Chondrocyte (in vitro differentiated cells): ENCODE results near the gene NSD2. TPM values are rescaled to one million over a fixed set of nuclear protein-coding genes. Genes with fewer than 3 reads are reported as not detected.

Experiments
- DNase-seq: peaks from one replicate; pipeline ENCODE4 v3.0.0; 2021; ENCODE audit warnings: mixed read lengths, low spot score
- H3K27ac Mint-ChIP-seq: one replicate; pipeline ENCODE4 v1.8.0; 2021; ENCODE audit warnings: mild to moderate bottlenecking, moderate library complexity, mixed read lengths; ENCODE audit not compliant: unreplicated experiment
- H3K27me3 Mint-ChIP-seq: 2 replicates; pipeline ENCODE4 v1.8.0; 2021; ENCODE audit warnings: low read depth, mixed read lengths
- H3K36me3 Mint-ChIP-seq: 2 replicates; pipeline ENCODE4 v1.8.0; 2021; ENCODE audit warnings: low read depth, mixed read lengths
- H3K4me1 Mint-ChIP-seq: 2 replicates; pipeline ENCODE4 v1.8.0; 2021; ENCODE audit warnings: low read depth, mild to moderate bottlenecking, mixed read lengths
- H3K4me3 Mint-ChIP-seq: one replicate; pipeline ENCODE4 v1.8.0; 2021; ENCODE audit warnings: mild to moderate bottlenecking, moderate library complexity, mixed read lengths; ENCODE audit not compliant: unreplicated experiment
- H3K9me3 Mint-ChIP-seq: 2 replicates; pipeline ENCODE4 v1.8.0; 2021; ENCODE audit warnings: low read depth, mixed read lengths
- total RNA-seq: library from RNA; stranded (reverse); gene quantifications from 3 replicates; pipeline ENCODE4 v1.2.1, GENCODE V29; 2021
- TF ChIP-seq, protein P1 (sequence below): fragments of 200-600 bp; sonication (generic); IDR thresholded peaks from 2 replicates; pipeline ENCODE4 v1.5.0; 2021; ENCODE audit warnings: antibody characterized with exemption, mild to moderate bottlenecking, moderate library complexity

NSD2 gene
- total RNA-seq, 1 donor from 2014 or later: 53.5 TPM

DNA sequence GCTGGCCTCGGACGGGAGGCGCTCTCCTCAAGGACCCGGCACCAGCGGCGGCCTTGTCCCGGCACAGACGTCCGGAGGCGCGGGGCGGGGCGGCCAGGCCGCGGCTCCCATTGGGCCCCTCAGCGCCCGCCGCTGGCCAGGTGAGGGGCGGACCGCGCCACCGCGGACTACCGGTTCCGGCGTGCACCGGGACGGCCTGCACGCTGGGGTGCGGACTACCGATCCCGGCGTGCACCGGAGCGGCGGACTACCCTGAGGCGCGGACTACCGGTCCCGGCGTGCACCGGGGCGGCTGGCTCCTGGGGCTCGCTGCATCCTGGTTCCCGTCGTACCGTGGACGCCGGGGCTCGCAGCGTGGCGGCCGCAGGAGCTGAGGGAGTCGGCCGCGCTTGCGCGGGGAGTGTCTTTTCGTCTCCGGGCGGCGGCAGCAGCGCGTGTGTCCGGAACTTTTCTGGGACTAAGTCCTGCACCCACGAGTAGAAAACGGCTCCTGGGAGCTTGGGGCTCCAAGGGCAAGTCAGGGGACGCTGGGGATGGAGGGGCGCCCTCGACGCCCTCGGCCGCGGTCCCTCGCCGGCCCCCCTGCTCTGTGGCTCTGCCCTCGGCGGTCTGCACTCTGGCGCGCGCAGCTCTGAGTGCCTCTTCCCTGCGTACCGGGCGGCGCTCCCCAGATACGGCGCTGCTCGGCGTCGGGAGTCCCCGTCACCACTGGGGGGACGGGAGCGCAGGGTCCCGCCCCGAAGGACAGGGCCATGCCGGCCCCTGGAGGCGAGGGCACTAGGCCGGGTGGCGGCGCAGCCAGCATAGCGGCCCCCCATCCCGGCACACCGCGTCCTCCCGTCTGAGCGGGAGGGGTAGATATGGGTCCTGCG, 14.9 kb upstream of the NSD2 start, which contains the start of gene LETM1:
Gene LETM1 (minus strand): TSS at position 86 of the 872 bp plus-strand sequence. CDS start 206 bp downstream, outside the sequence.
- Mint-ChIP-seq H3K4me3 (peak within 1 kb of the TSS; percentile 74), H3K9me3 (no peaks in the 10 kb centered on the region), H3K27ac (peak within 1 kb of the TSS; percentile 36), H3K27me3 (no peaks in the 10 kb centered on the region), H3K4me1 (peaks cover 37% of the 10 kb centered on the region), H3K36me3 (no peaks in the 10 kb centered on the region)
- TF ChIP-seq, protein P1, sequence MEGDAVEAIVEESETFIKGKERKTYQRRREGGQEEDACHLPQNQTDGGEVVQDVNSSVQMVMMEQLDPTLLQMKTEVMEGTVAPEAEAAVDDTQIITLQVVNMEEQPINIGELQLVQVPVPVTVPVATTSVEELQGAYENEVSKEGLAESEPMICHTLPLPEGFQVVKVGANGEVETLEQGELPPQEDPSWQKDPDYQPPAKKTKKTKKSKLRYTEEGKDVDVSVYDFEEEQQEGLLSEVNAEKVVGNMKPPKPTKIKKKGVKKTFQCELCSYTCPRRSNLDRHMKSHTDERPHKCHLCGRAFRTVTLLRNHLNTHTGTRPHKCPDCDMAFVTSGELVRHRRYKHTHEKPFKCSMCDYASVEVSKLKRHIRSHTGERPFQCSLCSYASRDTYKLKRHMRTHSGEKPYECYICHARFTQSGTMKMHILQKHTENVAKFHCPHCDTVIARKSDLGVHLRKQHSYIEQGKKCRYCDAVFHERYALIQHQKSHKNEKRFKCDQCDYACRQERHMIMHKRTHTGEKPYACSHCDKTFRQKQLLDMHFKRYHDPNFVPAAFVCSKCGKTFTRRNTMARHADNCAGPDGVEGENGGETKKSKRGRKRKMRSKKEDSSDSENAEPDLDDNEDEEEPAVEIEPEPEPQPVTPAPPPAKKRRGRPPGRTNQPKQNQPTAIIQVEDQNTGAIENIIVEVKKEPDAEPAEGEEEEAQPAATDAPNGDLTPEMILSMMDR: peak; percentile 37
- peak; percentile 99 for DNase-seq

DNA sequence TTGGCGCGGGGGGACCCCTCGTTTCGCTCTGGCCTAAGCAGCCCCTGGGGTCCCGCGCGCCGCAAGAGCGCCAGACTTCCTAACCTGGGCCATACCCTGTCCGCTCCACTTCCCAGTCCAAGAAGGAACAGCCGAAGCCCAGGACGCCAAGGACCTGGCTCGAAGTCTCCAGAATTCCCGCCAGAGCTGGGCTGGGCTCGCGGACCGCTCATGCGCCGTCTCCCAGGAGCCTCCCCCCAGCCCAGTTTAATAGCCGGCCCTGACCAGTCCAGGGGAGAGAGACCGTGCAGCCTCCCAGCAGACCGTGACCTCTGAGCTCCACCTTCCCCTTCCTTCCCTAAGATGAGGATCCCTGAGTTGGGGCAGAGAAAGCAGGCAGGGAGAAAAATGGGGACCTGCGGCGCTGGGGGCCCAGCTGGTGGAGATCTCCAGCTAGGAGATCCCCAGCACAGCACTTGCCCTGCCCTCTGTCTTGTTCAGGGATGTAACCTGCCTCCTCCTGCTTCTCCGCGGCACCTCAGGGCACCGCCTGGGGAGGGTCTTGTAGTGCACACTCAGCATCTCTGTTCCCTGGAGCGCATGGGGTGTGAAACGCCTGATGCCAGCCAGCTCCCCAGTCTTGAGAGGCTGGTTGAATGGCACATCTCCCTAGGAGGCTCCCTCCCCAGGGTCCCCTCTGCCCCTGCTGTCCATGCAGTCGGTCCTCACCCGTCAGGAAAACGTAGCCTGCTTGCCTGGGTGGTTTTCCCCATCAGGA, 14.1 kb upstream of the NSD2 start:
- no peak overlapping the region for H3K27ac Mint-ChIP-seq
- H3K36me3 Mint-ChIP-seq: no peaks in the 10 kb centered on the region
- H3K4me3 Mint-ChIP-seq: peak overlapping the region; percentile 74
- H3K4me1 Mint-ChIP-seq: peaks cover 31% of the 10 kb centered on the region
- no peaks in the 10 kb centered on the region for H3K9me3 Mint-ChIP-seq
- TF ChIP-seq, protein P1: peak; percentile 26
- DNase-seq: no peak
- H3K27me3 Mint-ChIP-seq: no peaks in the 10 kb centered on the region

DNA sequence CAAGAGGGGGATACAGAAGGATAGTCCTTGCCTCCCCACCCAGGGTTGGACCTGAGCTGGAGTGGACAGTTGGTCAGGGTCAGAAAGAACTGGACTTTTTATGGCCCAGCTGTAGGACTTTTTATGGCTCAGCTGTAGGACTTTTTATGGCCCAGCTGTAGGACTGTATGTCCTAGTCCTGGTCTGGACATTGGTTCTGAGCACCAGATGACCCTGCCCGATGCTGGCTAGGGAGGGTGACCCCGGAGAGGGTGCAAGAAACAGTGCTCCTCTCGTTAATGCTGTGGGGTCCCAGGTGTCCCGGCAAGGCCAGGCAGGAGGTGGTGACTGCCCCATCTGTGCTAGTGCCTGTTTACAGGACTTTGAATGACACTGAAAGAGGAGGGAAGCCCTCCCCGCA, 13.3 kb upstream of the NSD2 start:
- TF ChIP-seq, protein P1: no peak
- no peak for DNase-seq
- H3K4me3 Mint-ChIP-seq: no peak overlapping the region
- no peak overlapping the region for H3K27ac Mint-ChIP-seq
- no peaks in the 10 kb centered on the region for H3K9me3 Mint-ChIP-seq
- H3K27me3 Mint-ChIP-seq: no peaks in the 10 kb centered on the region
- no peaks in the 10 kb centered on the region for H3K36me3 Mint-ChIP-seq
- peaks cover 25% of the 10 kb centered on the region for H3K4me1 Mint-ChIP-seq

DNA sequence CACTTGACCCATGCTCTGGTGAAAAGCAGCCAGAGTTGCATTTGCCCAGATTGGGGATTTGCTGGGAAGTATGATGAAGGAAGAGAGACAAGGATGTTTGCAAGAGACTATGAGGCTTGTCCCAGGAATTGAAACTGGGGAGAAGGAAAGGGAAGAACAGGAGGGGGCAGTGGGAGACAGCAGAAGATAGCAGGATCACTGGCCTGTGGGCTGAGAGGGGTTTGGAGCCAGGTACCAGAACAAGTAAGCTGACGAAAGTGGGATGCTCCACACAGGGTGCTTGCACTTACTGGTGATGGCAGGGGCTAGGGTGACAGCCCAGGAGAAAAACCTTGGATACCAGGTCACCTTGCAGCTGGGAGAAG, 11.8 kb upstream of the NSD2 start:
- H3K4me1 Mint-ChIP-seq: peaks cover 18% of the 10 kb centered on the region
- H3K27ac Mint-ChIP-seq: no peak overlapping the region
- DNase-seq: no peak
- H3K9me3 Mint-ChIP-seq: no peaks in the 10 kb centered on the region
- H3K4me3 Mint-ChIP-seq: no peak overlapping the region
- TF ChIP-seq, protein P1: no peak
- H3K36me3 Mint-ChIP-seq: no peaks in the 10 kb centered on the region
- H3K27me3 Mint-ChIP-seq: no peaks in the 10 kb centered on the region
